ENCODE data around the gene IQCC.

Gene IQCC

GRCh38 chr1:32250893-32251716 lies 45.6 kb downstream of the IQCC start, which contains the start of gene LCK:
Gene LCK (plus strand): TSS chr1:32251265. CDS start chr1:32274330, 23,065 bp downstream.
- peak; percentile 39 for DNase-seq (ENCODE audit: extremely low spot score, insufficient read length, low read depth)
- peak; percentile 77 for FAIRE-seq

- DNase-seq (ENCODE audit: extremely low spot score, insufficient read length, low read depth) (no peak), FAIRE-seq (peak; percentile 79)
Measured at GRCh38 chr1:32255072-32256071, 49.9 kb downstream of the IQCC start.

- no peak for DNase-seq (ENCODE audit: extremely low spot score, insufficient read length, low read depth)
- FAIRE-seq: peak; percentile 68
Measured at GRCh38 chr1:32256473-32257226, 51.2 kb downstream of the IQCC start.

GRCh38 chr1:32257227-32257508 lies 51.7 kb downstream of the IQCC start:
- FAIRE-seq (no peak), DNase-seq (ENCODE audit: extremely low spot score, insufficient read length, low read depth) (no peak)

Measured in GM18507 (cell line).